Uterus (tissue), 4 donors: ENCODE measurements around the gene CELF6. TPM values are rescaled to one million over a fixed set of nuclear protein-coding genes. Genes with fewer than 3 reads are reported as not detected.
A peak's percentile ranks its signal among the peaks of the same experiment; 100 is the strongest.

Source experiments
- DNase-seq, 2 donors: peaks; one replicate each; pipeline ENCODE4 v3.0.0-alpha.2; 2019 to 2020
- H3K27ac ChIP-seq, 2 donors: fragments of 200-600 bp; sonication (generic); 1 replicate in 1 of 2; 2 replicates in 1 of 2; pipeline ENCODE4 v1.5.1; 2016 to 2018
- H3K27me3 ChIP-seq, 2 donors: fragments of 200-600 bp; sonication (generic); one replicate each; pipeline ENCODE4 v1.5.1; 2018 to 2019; ENCODE audit warnings: control low read depth in 1 of 2
- H3K36me3 ChIP-seq, 2 donors: fragments of 200-600 bp; sonication (generic); one replicate each; pipeline ENCODE4 v1.5.1; 2019; ENCODE audit warnings: control low read depth in 1 of 2
- H3K4me1 ChIP-seq, 2 donors: fragments of 200-600 bp; sonication (generic); one replicate each; pipeline ENCODE4 v1.5.1; 2018 to 2019; ENCODE audit warnings: control low read depth in 1 of 2
- H3K4me3 ChIP-seq, 2 donors: fragments of 200-600 bp; sonication (generic); 1 replicate in 1 of 2; 2 replicates in 1 of 2; pipeline ENCODE4 v1.5.1; 2018 to 2019; ENCODE audit warnings: mild to moderate bottlenecking in 1 of 2
- H3K9me3 ChIP-seq, 2 donors: fragments of 200-600 bp; sonication (generic); one replicate each; pipeline ENCODE4 v1.5.1; 2019; ENCODE audit warnings: control low read depth in 1 of 2
- CTCF ChIP-seq, 4 experiments: fragments of 200-600 bp in 2 of 4; fragments of 450-650 bp in 2 of 4; sonication (generic) in 2 of 4; IDR thresholded peaks; one replicate each; pipeline ENCODE4 v1.5.1; 2016 to 2019; ENCODE audit warnings: antibody characterized with exemption in 4 of 4, mild to moderate bottlenecking in 2 of 4, moderate library complexity in 1 of 4
- POLR2A ChIP-seq, 2 donors: fragments of 450-650 bp; IDR thresholded peaks; one replicate each; pipeline ENCODE4 v1.6.1; 2016; ENCODE audit warnings: antibody characterized with exemption in 2 of 2, mild to moderate bottlenecking in 1 of 2, moderate library complexity in 1 of 2
- intact Hi-C: fragments of 100-400 bp; cut with DNase I; formaldehyde crosslinking; loops from one replicate; pipeline ENCODE4 v1.15.1; 2023; ENCODE audit warnings: low total_unique reads
- total RNA-seq, 4 donors: library from RNA; depleted of rRNA in 3 of 4; stranded (reverse); fragments of >200 nt in 3 of 4; gene quantifications; one replicate each; pipeline versions ENCODE4 v1.1.0 to v1.2.4, GENCODE V29; 2014 to 2023
- donor health status: DM: yes; HTN: yes; CAD: no.

The CELF6 gene
- total RNA-seq, 4 donors from 2014 or later, result 1.9 to 12.3 (median 5.6) TPM

GRCh38 chr15:72358650-72359171 lies 38.8 kb upstream of the CELF6 start:
- Histone ChIP-seq H3K4me1 (peaks cover 0 to 11% of the 10 kb centered on the region in 2 donors), H3K4me3 (no peak overlapping the region), H3K36me3 (no peaks in the 10 kb centered on the region), H3K27me3 (no peaks in the 10 kb centered on the region), H3K9me3 (no peaks in the 10 kb centered on the region), H3K27ac (peak overlapping the region; percentile 23 to 63)
- TF ChIP-seq CTCF (IDR thresholded peaks at IDR 0.05) (no peak), POLR2A (IDR thresholded peaks at IDR 0.05) (no peak)
- intact Hi-C loops, result no loop called here
- DNase-seq, result peak; percentile 31 to 65

- Histone ChIP-seq H3K9me3 (no peaks in the 10 kb centered on the region), H3K4me1 (peaks cover 0 to 11% of the 10 kb centered on the region in 2 donors), H3K36me3 (no peaks in the 10 kb centered on the region), H3K27ac (peak overlapping the region in 1 of 2 donors; percentile 63), H3K4me3 (no peak overlapping the region), H3K27me3 (no peaks in the 10 kb centered on the region)
- no peak for DNase-seq
- intact Hi-C loops, result no loop called here
- TF ChIP-seq CTCF (IDR thresholded peaks at IDR 0.05), result no peak
- no peak for TF ChIP-seq POLR2A (IDR thresholded peaks at IDR 0.05)
These were observed 38.2 kb upstream of the CELF6 start for GRCh38 chr15:72358121-72358520.

- DNase-seq, result no peak
- intact Hi-C loops, result no loop called here
- Histone ChIP-seq H3K4me3 (no peak overlapping the region), H3K27me3 (no peaks in the 10 kb centered on the region), H3K4me1 (peaks cover 0 to 11% of the 10 kb centered on the region in 2 donors), H3K9me3 (no peaks in the 10 kb centered on the region), H3K36me3 (no peaks in the 10 kb centered on the region), H3K27ac (no peak overlapping the region)
- TF ChIP-seq POLR2A (IDR thresholded peaks at IDR 0.05) (no peak), CTCF (IDR thresholded peaks at IDR 0.05) (no peak)
These were observed 34.5 kb upstream of the CELF6 start for GRCh38 chr15:72354496-72354895.

GRCh38 chr15:72353266-72353665 lies 33.3 kb upstream of the CELF6 start:
- intact Hi-C loops, result no loop called here
- TF ChIP-seq POLR2A (IDR thresholded peaks at IDR 0.05) (no peak), CTCF (IDR thresholded peaks at IDR 0.05) (no peak)
- no peak for DNase-seq
- H3K27me3 ChIP-seq, result no peaks in the 10 kb centered on the region
- H3K27ac ChIP-seq, result no peak overlapping the region
- no peak overlapping the region for H3K4me3 ChIP-seq
- no peaks in the 10 kb centered on the region for H3K9me3 ChIP-seq
- peaks cover 0 to 5% of the 10 kb centered on the region in 2 donors for H3K4me1 ChIP-seq
- H3K36me3 ChIP-seq, result no peaks in the 10 kb centered on the region

GRCh38 chr15:72345806-72346205 lies 25.8 kb upstream of the CELF6 start:
- no peaks in the 10 kb centered on the region for H3K27me3 ChIP-seq
- no peak overlapping the region for H3K27ac ChIP-seq
- peaks cover 0 to 4% of the 10 kb centered on the region in 2 donors for H3K36me3 ChIP-seq
- TF ChIP-seq CTCF (IDR thresholded peaks at IDR 0.05), result no peak
- no peak for TF ChIP-seq POLR2A (IDR thresholded peaks at IDR 0.05)
- intact Hi-C loops, result no loop called here
- no peak for DNase-seq
- H3K9me3 ChIP-seq, result no peaks in the 10 kb centered on the region
- no peak overlapping the region for H3K4me3 ChIP-seq
- H3K4me1 ChIP-seq, result no peaks in the 10 kb centered on the region
